Suppressor macrophage treated with lipopolysaccharide for 1 hour (primary cell): ENCODE results near the gene SAMD4B.
A peak's percentile ranks its signal among the peaks of the same experiment; 100 is the strongest.
"Not testable (repeated sequence)": the region's sequence is repeated elsewhere in the genome, so short reads cannot be mapped to it uniquely, and the experiment has no call there.

Experiments used
- DNase-seq, 3 donors: peaks; one replicate each; pipeline ENCODE4 v3.0.0-alpha.2; 2020 to 2022

Gene SAMD4B

GRCh38 chr19:39370735-39371134 lies 28.5 kb downstream of the SAMD4B start:
- no peak for DNase-seq

- DNase-seq, result no peak
Observed at GRCh38 chr19:39372047-39372802, 30.0 kb downstream of the SAMD4B start.

- no peak for DNase-seq
Observed at GRCh38 chr19:39372941-39373340, 30.7 kb downstream of the SAMD4B start.

- DNase-seq, result no peak
Observed at GRCh38 chr19:39375929-39376328, 33.7 kb downstream of the SAMD4B start.

GRCh38 chr19:39377373-39378362 lies 35.4 kb downstream of the SAMD4B start:
- DNase-seq, result no peak

GRCh38 chr19:39379366-39379765 lies 37.1 kb downstream of the SAMD4B start:
- DNase-seq, result not testable (repeated sequence)

GRCh38 chr19:39379865-39380396 lies 37.7 kb downstream of the SAMD4B start:
- no peak for DNase-seq

GRCh38 chr19:39380521-39381502 lies 38.6 kb downstream of the SAMD4B start:
- no peak for DNase-seq

GRCh38 chr19:39381910-39382611 lies 39.8 kb downstream of the SAMD4B start:
- DNase-seq, result no peak

GRCh38 chr19:39382991-39383828 lies 41.0 kb downstream of the SAMD4B start:
- no peak for DNase-seq

- no peak for DNase-seq
Observed at GRCh38 chr19:39384839-39385568, 42.8 kb downstream of the SAMD4B start.

GRCh38 chr19:39385629-39386411 lies 43.6 kb downstream of the SAMD4B start:
- DNase-seq, result no peak

- no peak for DNase-seq
Observed at GRCh38 chr19:39386557-39386956, 44.3 kb downstream of the SAMD4B start.

- no peak for DNase-seq
Observed at GRCh38 chr19:39388657-39389056, 46.4 kb downstream of the SAMD4B start.

GRCh38 chr19:39389631-39390414 lies 47.6 kb downstream of the SAMD4B start:
- DNase-seq, result no peak

GRCh38 chr19:39390451-39390750 lies 48.2 kb downstream of the SAMD4B start:
- DNase-seq, result no peak

- peak; percentile 97 to 100 (median 99) for DNase-seq
Observed at GRCh38 chr19:39390751-39391437, 48.7 kb downstream of the SAMD4B start, which contains the start of the genes MED29 and PAF1. Gene MED29, plus strand, starts transcription at chr19:39391378. Its CDS starts 45 bp downstream, at chr19:39391423. Gene PAF1, minus strand, starts transcription at chr19:39391106. Its CDS starts 242 bp downstream, at chr19:39390864.
